K562 (cell line): Measurements from ENCODE around the gene TOR1B. TPM values are rescaled to one million over a fixed set of nuclear protein-coding genes. Genes with fewer than 3 reads are reported as not detected.

ENCODE experiments used
- BACH1 ChIP-seq: fragments of 200-800 bp; sonication (Bioruptor generic); IDR thresholded peaks from 2 replicates; pipeline ENCODE4 v1.6.1; 2016; ENCODE audit warnings: missing genetic modification characterization, missing compliant biosample characterization
- CBFA2T2 ChIP-seq: fragments of 450-650 bp; conservative IDR thresholded peaks from 2 replicates; pipeline ENCODE4 v1.6.1; 2017; ENCODE audit warnings: mild to moderate bottlenecking
- COPS2 ChIP-seq: fragments of 450-650 bp; conservative IDR thresholded peaks from 2 replicates; pipeline ENCODE4 v1.6.1; 2016; ENCODE audit warnings: mild to moderate bottlenecking, moderate library complexity
- ELF1 ChIP-seq: fragments of 200-800 bp; sonication (Bioruptor generic); IDR thresholded peaks from 2 replicates; pipeline ENCODE4 v1.6.1; 2016; ENCODE audit warnings: missing genetic modification characterization, missing compliant biosample characterization
- ESRRB ChIP-seq: fragments of 250-450 bp; sonication (Bioruptor Pico); IDR thresholded peaks from 2 replicates; pipeline ENCODE4 v1.5.0; 2020; ENCODE audit warnings: mild to moderate bottlenecking, moderate library complexity, borderline replicate concordance
- ETS2 ChIP-seq: IDR thresholded peaks from 2 replicates; pipeline ENCODE4 v1.6.1; 2016; ENCODE audit warnings: borderline replicate concordance, missing genetic modification characterization, mild to moderate bottlenecking, moderate library complexity, missing compliant biosample characterization; ENCODE audit not compliant: poor library complexity, severe bottlenecking
- ID3 ChIP-seq, 2 experiments: fragments of 250-450 bp in 1 of 2; fragments of 450-650 bp in 1 of 2; sonication (Bioruptor Pico) in 1 of 2; IDR thresholded peaks; 2 replicates each; pipeline versions ENCODE4 v1.6.1 to v1.8.0; 2016 to 2021; ENCODE audit warnings: mild to moderate bottlenecking in 2 of 2, moderate library complexity in 2 of 2, missing compliant biosample characterization in 1 of 2, missing genetic modification characterization in 1 of 2
- KDM5B ChIP-seq: fragments of 200-600 bp; sonication (generic); IDR thresholded peaks from 2 replicates; pipeline ENCODE4 v1.6.1; 2012; ENCODE audit warnings: low read depth, mild to moderate bottlenecking, moderate library complexity, low read length, control low read depth, inconsistent platforms; ENCODE audit not compliant: insufficient replicate concordance
- MBD1 ChIP-seq: fragments of 250-450 bp; sonication (Bioruptor Pico); IDR thresholded peaks from 2 replicates; pipeline ENCODE4 v1.8.0; 2022; ENCODE audit warnings: inconsistent platforms
- MYC ChIP-seq, 2 experiments: fragments of 250-450 bp in 1 of 2; sonication (Bioruptor Pico) in 1 of 2; IDR thresholded peaks; 2 replicates each; pipeline versions ENCODE4 v1.5.1 to v1.6.1; 2012 to 2021; ENCODE audit warnings: low read depth in 2 of 2, borderline replicate concordance in 1 of 2, improper control_type of control experiment in 1 of 2, low read length in 1 of 2, mild to moderate bottlenecking in 1 of 2, moderate library complexity in 1 of 2
- NCOA1 ChIP-seq: fragments of 450-650 bp; IDR thresholded peaks from 2 replicates; pipeline ENCODE4 v1.6.1; 2016; ENCODE audit warnings: low read depth
- RAD51 ChIP-seq: fragments of 450-650 bp; IDR thresholded peaks from 2 replicates; pipeline ENCODE4 v1.7.1; 2016; ENCODE audit warnings: low read depth, mild to moderate bottlenecking, borderline replicate concordance
- SETDB1 ChIP-seq: IDR thresholded peaks from one replicate; pipeline ENCODE4 v1.6.1; 2012; ENCODE audit warnings: low read length, control low read depth, inconsistent platforms
- TFAP4 ChIP-seq: sonication (generic); formaldehyde crosslinking; IDR thresholded peaks from 2 replicates; pipeline ENCODE4 v1.8.0; 2022; ENCODE audit warnings: missing genetic modification reagents, mild to moderate bottlenecking, moderate library complexity, borderline replicate concordance
- YBX1 ChIP-seq: fragments of 450-650 bp; IDR thresholded peaks from 2 replicates; pipeline ENCODE4 v1.7.1; 2016; ENCODE audit warnings: mild to moderate bottlenecking
- ZFP30 ChIP-seq: fragments of 250-450 bp; sonication (Bioruptor Pico); IDR thresholded peaks from 2 replicates; pipeline ENCODE4 v1.8.0; 2022; ENCODE audit warnings: moderate library complexity, mild to moderate bottlenecking, inconsistent platforms, borderline replicate concordance
- ZFX ChIP-seq: sonication (generic); formaldehyde crosslinking; IDR thresholded peaks from 2 replicates; pipeline ENCODE4 v1.8.0; 2022; ENCODE audit warnings: mild to moderate bottlenecking, missing genetic modification reagents, moderate library complexity
- ZNF140 ChIP-seq: fragments of 250-450 bp; sonication (Bioruptor Pico); IDR thresholded peaks from 2 replicates; pipeline ENCODE4 v1.8.0; 2021; ENCODE audit warnings: moderate library complexity, mild to moderate bottlenecking, inconsistent platforms
- ZNF274 ChIP-seq: IDR thresholded peaks from 2 replicates; pipeline ENCODE4 v1.6.1; 2011; ENCODE audit warnings: low read depth, mild to moderate bottlenecking, low read length, moderate library complexity, borderline replicate concordance
- ZNF384 ChIP-seq: IDR thresholded peaks from 2 replicates; pipeline ENCODE4 v1.6.1; 2012; ENCODE audit warnings: low read depth, low read length, improper control_type of control experiment
- polyA plus RNA-seq, 8 experiments: library from polyadenylated mRNA; depleted of rRNA in 4 of 8; stranded (reverse) in 5 of 8; unstranded in 3 of 8; fragments of >200 nt; fragmentation: Nextera tagmentation in 2 of 8; fragmentation: Illumina TruSeq in 1 of 8; extraction: Ambion mirVana in 2 of 8; extraction: Trizol in 1 of 8; gene quantifications; 2 replicates each; pipeline versions ENCODE4 v1.2.1 to v1.2.3, GENCODE V29; 2011 to 2014; ENCODE audit warnings: inconsistent platforms in 1 of 8, missing spikeins in 1 of 8
- total RNA-seq, 7 experiments: library from RNA; depleted of rRNA in 6 of 7; stranded (reverse); fragments of >200 nt in 6 of 7; fragmentation: Illumina TruSeq in 2 of 7; extraction: Trizol in 2 of 7; gene quantifications; 2 replicates each; pipeline versions ENCODE4 v1.2.1 to v1.2.3, GENCODE V29; 2011 to 2021; ENCODE audit warnings: low replicate concordance in 1 of 7
- TF ChIP-seq, protein P1 (sequence below): fragments of 450-650 bp; IDR thresholded peaks from 2 replicates; pipeline ENCODE4 v1.7.0; 2016; ENCODE audit warnings: borderline replicate concordance
- TF ChIP-seq, protein P2 (sequence below): fragments of 250-450 bp; sonication (Bioruptor Pico); IDR thresholded peaks from 2 replicates; pipeline ENCODE4 v1.9.0; 2021; ENCODE audit warnings: mild to moderate bottlenecking

Gene TOR1B
- total and polyA plus RNA-seq, 9 of the 15 experiments (the other 6 are each of a cell fraction or from before 2014, with no cell fraction given) = 4.2 to 36.5 (median 24.6) TPM

GRCh38 chr9:129783516-129784361, 19.2 kb upstream of the TOR1B start (continued):
- TF ChIP-seq, protein P1, sequence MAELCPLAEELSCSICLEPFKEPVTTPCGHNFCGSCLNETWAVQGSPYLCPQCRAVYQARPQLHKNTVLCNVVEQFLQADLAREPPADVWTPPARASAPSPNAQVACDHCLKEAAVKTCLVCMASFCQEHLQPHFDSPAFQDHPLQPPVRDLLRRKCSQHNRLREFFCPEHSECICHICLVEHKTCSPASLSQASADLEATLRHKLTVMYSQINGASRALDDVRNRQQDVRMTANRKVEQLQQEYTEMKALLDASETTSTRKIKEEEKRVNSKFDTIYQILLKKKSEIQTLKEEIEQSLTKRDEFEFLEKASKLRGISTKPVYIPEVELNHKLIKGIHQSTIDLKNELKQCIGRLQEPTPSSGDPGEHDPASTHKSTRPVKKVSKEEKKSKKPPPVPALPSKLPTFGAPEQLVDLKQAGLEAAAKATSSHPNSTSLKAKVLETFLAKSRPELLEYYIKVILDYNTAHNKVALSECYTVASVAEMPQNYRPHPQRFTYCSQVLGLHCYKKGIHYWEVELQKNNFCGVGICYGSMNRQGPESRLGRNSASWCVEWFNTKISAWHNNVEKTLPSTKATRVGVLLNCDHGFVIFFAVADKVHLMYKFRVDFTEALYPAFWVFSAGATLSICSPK = no peak
- TF ChIP-seq ZFP30 (CRISPR knock-in tag) (no peak), NCOA1 (no peak), COPS2 (no peak), ELF1 (0 out of 2 replicates have a peak, but pooled peaks have one; percentile 44), SETDB1 (no peak), MBD1 (CRISPR knock-in tag) (no peak), ESRRB (no peak), CBFA2T2 (no peak), ZNF274 (no peak), ETS2 (tag) (no peak), ZNF384 (0 out of 2 replicates have a peak, but pooled peaks have one; percentile 29), RAD51 (no peak), YBX1 (no peak), TFAP4 (CRISPR knock-in tag) (no peak; the same call in 1 of the 2 replicates), BACH1 (no peak), ZFX (CRISPR knock-in tag) (no peak), MYC (IDR thresholded peaks at IDR 0.05; ENCODE audit: low read depth, low read length) (no peak), MYC (CRISPR knock-in tag; IDR thresholded peaks at IDR 0.05; ENCODE audit: borderline replicate concordance, low read depth) (no peak), ZNF140 (CRISPR knock-in tag) (no peak), ID3 (CRISPR knock-in tag; IDR thresholded peaks at IDR 0.05) (no peak), ID3 (tag; IDR thresholded peaks at IDR 0.05) (no peak), KDM5B (no peak)
- TF ChIP-seq, protein P2, sequence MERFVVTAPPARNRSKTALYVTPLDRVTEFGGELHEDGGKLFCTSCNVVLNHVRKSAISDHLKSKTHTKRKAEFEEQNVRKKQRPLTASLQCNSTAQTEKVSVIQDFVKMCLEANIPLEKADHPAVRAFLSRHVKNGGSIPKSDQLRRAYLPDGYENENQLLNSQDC (CRISPR knock-in tag) = no peak
